A673 (cell line): Measurements from ENCODE around the gene FRMD4B. TPM values are rescaled to one million over a fixed set of nuclear protein-coding genes. Genes with fewer than 3 reads are reported as not detected.

ENCODE experiments used
- BruUV-seq: library from RNA; stranded (reverse); fragments of 400-500 nt; replicated peaks from 2 replicates; lab custom pipeline; 2021; lab: Mats Ljungman, UMichigan
- CTCF ChIA-PET: fragments of 300-600 bp; sonication (Branson Sonifier 250); formaldehyde crosslinking; loops from one replicate; lab custom pipeline; 2022; ENCODE audit warnings: antibody characterized with exemption; lab: Charles Lee
- POLR2A ChIA-PET: fragments of 300-600 bp; sonication (Branson Sonifier 250); formaldehyde crosslinking; loops from one replicate; lab custom pipeline; 2022; ENCODE audit warnings: antibody characterized with exemption; ENCODE audit not compliant: low non-redundant PET; lab: Charles Lee
- DNase-seq: peaks from one replicate; pipeline ENCODE4 v3.0.0-alpha.2; 2015; ENCODE audit warnings: low spot score
- H3K27ac ChIP-seq: fragments of 200-600 bp; sonication (generic); 2 replicates; pipeline ENCODE4 v1.5.1; 2016; ENCODE audit warnings: mixed run types, low read depth, mild to moderate bottlenecking, mixed read lengths, antibody characterized with exemption, low read length; ENCODE audit not compliant: poor library complexity, severe bottlenecking
- H3K27me3 ChIP-seq: fragments of 200-600 bp; sonication (generic); replicated peaks from 2 replicates; pipeline ENCODE4 v1.6.1; 2017; ENCODE audit warnings: mixed run types, low read depth, mild to moderate bottlenecking, mixed read lengths, antibody characterized with exemption, low read length; ENCODE audit not compliant: insufficient read depth, poor library complexity
- H3K36me3 ChIP-seq: fragments of 200-600 bp; sonication (generic); 2 replicates; pipeline ENCODE4 v1.6.1; 2016; ENCODE audit warnings: mixed run types, mild to moderate bottlenecking, mixed read lengths, antibody characterized with exemption, low read length; ENCODE audit not compliant: insufficient read depth, poor library complexity, severe bottlenecking
- H3K4me1 ChIP-seq: fragments of 200-600 bp; sonication (generic); 2 replicates; pipeline ENCODE4 v1.6.1; 2017; ENCODE audit warnings: mixed run types, mild to moderate bottlenecking, mixed read lengths, antibody characterized with exemption, low read length; ENCODE audit not compliant: insufficient read depth, poor library complexity, severe bottlenecking
- H3K4me3 ChIP-seq: fragments of 200-600 bp; sonication (generic); 2 replicates; pipeline ENCODE4 v1.5.1; 2016; ENCODE audit warnings: low read depth, mixed run types, mild to moderate bottlenecking, mixed read lengths, low read length; ENCODE audit not compliant: poor library complexity, severe bottlenecking
- H3K9me3 ChIP-seq: fragments of 200-600 bp; sonication (generic); 2 replicates; pipeline ENCODE4 v1.6.1; 2016; ENCODE audit warnings: mixed run types, low read depth, mild to moderate bottlenecking, mixed read lengths, antibody characterized with exemption, low read length; ENCODE audit not compliant: poor library complexity, severe bottlenecking
- CTCF ChIP-seq: fragments of 300-800, 200-600 bp; sonication (generic); conservative IDR thresholded peaks from 2 replicates; pipeline ENCODE4 v1.5.1; 2017; ENCODE audit warnings: low read depth, mild to moderate bottlenecking, antibody characterized with exemption, low read length, moderate library complexity, mixed read lengths
- EZH2 ChIP-seq: fragments of 200-600 bp; sonication (generic); IDR thresholded peaks from 2 replicates; pipeline ENCODE4 v1.6.1; 2017; ENCODE audit warnings: borderline replicate concordance, low read depth, mild to moderate bottlenecking, mixed read lengths, antibody characterized with exemption, low read length; ENCODE audit not compliant: poor library complexity, severe bottlenecking
- intact Hi-C: fragments of 100-400 bp; cut with micrococcal nuclease; formaldehyde crosslinking; loops from one replicate; pipeline ENCODE4 v1.10.0; 2022; ENCODE audit not compliant: unreplicated experiment
- total RNA-seq: library from RNA; stranded (reverse); gene quantifications from 2 replicates; pipeline ENCODE4 v1.2.3, GENCODE V29; 2021

The FRMD4B gene
- total RNA-seq, 1 experiment from 2014 or later, result 0.21 TPM

DNA sequence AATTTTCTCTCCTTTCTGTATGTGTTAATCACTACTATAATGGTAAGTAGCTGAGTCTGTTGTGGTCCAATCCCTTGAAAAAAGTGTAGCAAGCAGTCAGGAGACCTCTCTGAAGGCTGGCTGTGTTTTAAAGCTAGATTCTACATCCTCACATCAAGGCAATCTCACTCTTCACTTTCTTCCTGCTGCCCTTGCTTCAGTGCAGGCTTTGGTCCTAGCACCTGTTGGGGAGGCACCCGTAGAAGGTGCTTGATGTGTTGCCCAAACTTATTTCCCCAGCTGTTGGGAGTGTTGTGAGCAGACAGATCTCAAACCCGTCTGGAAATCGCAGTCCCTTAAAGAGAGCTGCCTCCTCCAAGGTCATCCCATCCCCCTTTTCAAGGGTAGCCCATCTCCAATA is 8.6 kb downstream of the FRMD4B start:
- intact Hi-C loops, result no loop called here
- BruUV-seq, result no TSS peak
- no peak for TF ChIP-seq CTCF
- TF ChIP-seq EZH2, result no peak
- Histone ChIP-seq H3K9me3 (no peaks in the 10 kb centered on the region), H3K27ac (no peak overlapping the region), H3K27me3 (no peaks in the 10 kb centered on the region), H3K36me3 (no peaks in the 10 kb centered on the region), H3K4me3 (no peak overlapping the region), H3K4me1 (no peaks in the 10 kb centered on the region)
- DNase-seq, result no peak
- ChIA-PET CTCF (no interaction called here), POLR2A (no interaction called here)

DNA sequence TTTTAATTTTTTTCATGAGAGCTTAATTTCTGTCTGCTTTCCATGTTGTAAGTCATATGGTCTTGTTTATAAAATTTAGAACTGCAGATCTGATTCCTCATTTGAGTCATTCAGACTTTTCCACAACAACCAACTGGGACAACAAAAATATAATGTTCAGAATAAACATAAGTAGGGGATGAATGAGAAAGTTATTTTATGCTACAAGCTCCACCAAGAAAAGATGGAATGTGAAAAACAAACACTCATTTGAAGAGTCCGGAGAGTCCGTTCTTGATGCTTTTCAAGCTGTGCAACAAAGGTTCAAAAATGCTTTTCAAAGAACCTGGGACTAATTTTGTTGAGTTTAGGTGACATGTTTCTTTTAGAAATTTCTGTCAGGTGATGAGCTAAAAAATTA is 9.2 kb downstream of the FRMD4B start:
- intact Hi-C loops, result no loop called here
- CTCF ChIA-PET, result no interaction called here
- Histone ChIP-seq H3K27me3 (no peaks in the 10 kb centered on the region), H3K9me3 (no peaks in the 10 kb centered on the region), H3K4me3 (no peak overlapping the region), H3K4me1 (no peaks in the 10 kb centered on the region), H3K36me3 (no peaks in the 10 kb centered on the region), H3K27ac (no peak overlapping the region)
- no peak for DNase-seq
- no TSS peak for BruUV-seq
- POLR2A ChIA-PET, result no interaction called here
- TF ChIP-seq EZH2 (no peak), CTCF (no peak)

DNA sequence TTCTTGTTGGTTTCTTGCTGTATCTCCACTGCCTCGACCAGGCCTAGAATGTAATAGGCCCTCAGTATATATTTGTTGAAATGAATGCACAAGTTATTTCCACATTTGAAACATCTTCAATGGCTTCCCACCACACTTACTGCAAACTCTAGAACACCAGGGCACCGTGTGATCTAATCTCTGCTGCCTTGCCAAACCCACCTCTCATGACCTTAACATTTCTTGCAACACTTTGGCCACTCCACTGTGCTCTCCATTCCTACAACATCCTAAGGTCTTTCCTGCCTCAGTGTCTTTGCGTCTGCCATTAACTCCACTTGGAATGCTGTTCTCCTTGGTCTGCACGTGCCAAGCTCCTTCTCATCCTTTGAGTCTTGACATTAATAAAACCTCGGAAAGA is 14.1 kb downstream of the FRMD4B start:
- H3K36me3 ChIP-seq, result no peaks in the 10 kb centered on the region
- TF ChIP-seq EZH2 (no peak), CTCF (no peak)
- CTCF ChIA-PET, result no interaction called here
- POLR2A ChIA-PET, result no interaction called here
- BruUV-seq, result no TSS peak
- no peaks in the 10 kb centered on the region for H3K9me3 ChIP-seq
- H3K4me3 ChIP-seq, result no peak overlapping the region
- no peaks in the 10 kb centered on the region for H3K27me3 ChIP-seq
- H3K27ac ChIP-seq, result no peak overlapping the region
- DNase-seq, result no peak
- H3K4me1 ChIP-seq, result no peaks in the 10 kb centered on the region
- intact Hi-C loops, result no loop called here
